MG63 (cell line): ENCODE data around the gene NUP93. TPM values are rescaled to one million over a fixed set of nuclear protein-coding genes. Genes with fewer than 3 reads are reported as not detected.
"Not testable (repeated sequence)": the region's sequence is repeated elsewhere in the genome, so short reads cannot be mapped to it uniquely, and the experiment has no call there.

Source experiments
- DNase-seq: peaks from one replicate; pipeline ENCODE4 v3.0.0-alpha.2; 2020
- H3K27me3 ChIP-seq: fragments of 250-450 bp; sonication (Bioruptor Pico); 2 replicates; pipeline ENCODE4 v1.5.1; 2020; ENCODE audit warnings: mild to moderate bottlenecking, moderate library complexity
- H3K36me3 ChIP-seq: fragments of 250-450 bp; sonication (Bioruptor Pico); 2 replicates; pipeline ENCODE4 v1.5.1; 2020; ENCODE audit warnings: mild to moderate bottlenecking, moderate library complexity
- H3K4me3 ChIP-seq: fragments of 250-450 bp; sonication (Bioruptor Pico); 2 replicates; pipeline ENCODE4 v1.5.1; 2020; ENCODE audit warnings: mild to moderate bottlenecking, moderate library complexity
- H3K9me3 ChIP-seq: fragments of 250-450 bp; sonication (Bioruptor Pico); 2 replicates; pipeline ENCODE4 v1.5.1; 2020; ENCODE audit warnings: mild to moderate bottlenecking, moderate library complexity
- total RNA-seq: library from RNA; depleted of rRNA; stranded (reverse); fragments of >200 nt; shearing (Covaris generic); gene quantifications from 2 replicates; pipeline ENCODE4 v1.2.3, GENCODE V29; 2014; ENCODE audit warnings: low replicate concordance

The NUP93 gene
- total RNA-seq, 1 experiment from 2014 or later: 160 TPM

DNA sequence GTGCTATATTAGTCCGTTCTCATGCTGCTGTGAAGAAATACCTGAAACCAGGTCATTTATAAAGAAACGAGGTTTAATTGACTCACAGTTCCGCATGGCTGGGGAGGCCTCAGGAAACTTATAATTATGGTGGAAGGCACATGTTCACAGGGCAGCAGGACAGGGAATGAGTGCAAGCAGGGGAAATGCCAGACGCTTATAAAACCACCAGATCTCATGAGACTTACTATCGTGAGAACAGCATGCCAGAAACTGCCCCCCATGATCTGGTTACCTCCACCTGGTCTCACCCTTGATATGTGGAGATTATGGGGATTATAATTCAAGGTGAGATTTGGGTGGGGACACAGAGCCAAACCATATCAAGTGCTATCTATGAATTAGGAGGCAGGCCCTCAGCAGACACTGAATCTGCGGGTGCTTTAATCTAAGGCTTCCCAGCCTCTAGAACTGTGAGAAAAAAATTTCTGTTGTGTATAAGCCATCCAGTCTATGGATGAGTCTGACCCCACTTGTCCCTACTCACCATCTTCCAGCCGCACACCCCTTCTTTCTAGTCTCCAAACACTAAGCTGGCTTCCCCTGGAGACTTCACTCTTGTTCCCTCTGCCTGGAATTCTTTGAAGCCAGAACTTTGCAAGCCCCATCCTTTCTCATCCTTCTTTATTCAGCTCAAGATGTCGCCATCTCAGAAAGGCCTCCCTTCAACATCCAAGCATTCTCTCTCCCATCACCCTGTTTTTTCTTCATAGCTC, 772 bp upstream of the NUP93 start:
- Histone ChIP-seq H3K36me3 (peaks cover 11% of the 10 kb centered on the region), H3K9me3 (no peaks in the 10 kb centered on the region), H3K4me3 (peak overlapping the region; percentile 95), H3K27me3 (no peaks in the 10 kb centered on the region; the same call in 1 of the 2 replicates)
- no peak for DNase-seq

DNA sequence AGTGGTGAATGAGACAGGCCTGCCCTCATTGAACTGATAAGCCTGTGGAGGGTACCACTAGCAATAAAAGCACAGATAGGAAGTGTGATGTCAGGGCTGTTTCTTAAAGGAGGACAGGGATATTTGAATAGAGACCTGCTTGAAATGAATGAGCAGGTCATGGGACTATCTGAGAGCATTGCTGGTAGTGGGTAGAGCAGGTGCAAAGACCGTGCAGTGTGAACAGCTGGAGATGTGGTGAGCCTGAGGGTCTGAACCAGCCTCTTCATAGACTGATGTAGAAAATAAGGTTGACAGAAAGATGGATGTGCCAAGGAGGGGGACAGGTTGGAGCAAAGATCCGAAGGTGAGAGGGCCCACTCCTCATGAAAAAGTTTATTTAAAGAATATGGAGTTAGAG, 2.4 kb downstream of the NUP93 start:
- Histone ChIP-seq H3K36me3 (peaks cover 21% of the 10 kb centered on the region), H3K9me3 (no peaks in the 10 kb centered on the region), H3K4me3 (no peak overlapping the region), H3K27me3 (no peaks in the 10 kb centered on the region)
- DNase-seq: no peak

DNA sequence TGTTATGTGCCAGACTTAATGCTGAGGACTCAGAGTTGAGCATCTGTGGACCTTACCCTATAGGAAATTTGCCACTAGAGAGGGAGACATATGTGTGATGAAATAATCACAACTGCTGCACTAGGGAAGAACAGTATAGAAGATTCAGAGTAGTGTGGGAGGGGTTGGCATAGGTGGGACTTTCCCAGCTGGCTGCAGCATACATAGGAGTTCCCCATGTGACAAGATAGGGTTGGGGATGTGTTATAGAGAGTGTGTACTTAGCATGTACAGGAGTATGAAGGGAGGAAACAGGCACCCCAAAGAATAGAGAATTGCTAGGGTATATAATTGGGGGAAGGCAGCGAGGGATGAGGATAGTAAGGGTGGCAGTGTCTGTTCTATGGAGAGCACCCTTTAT, 2.9 kb downstream of the NUP93 start:
- no peaks in the 10 kb centered on the region for H3K27me3 ChIP-seq
- peaks cover 21% of the 10 kb centered on the region for H3K36me3 ChIP-seq
- no peak overlapping the region for H3K4me3 ChIP-seq
- no peak for DNase-seq
- no peaks in the 10 kb centered on the region for H3K9me3 ChIP-seq

DNA sequence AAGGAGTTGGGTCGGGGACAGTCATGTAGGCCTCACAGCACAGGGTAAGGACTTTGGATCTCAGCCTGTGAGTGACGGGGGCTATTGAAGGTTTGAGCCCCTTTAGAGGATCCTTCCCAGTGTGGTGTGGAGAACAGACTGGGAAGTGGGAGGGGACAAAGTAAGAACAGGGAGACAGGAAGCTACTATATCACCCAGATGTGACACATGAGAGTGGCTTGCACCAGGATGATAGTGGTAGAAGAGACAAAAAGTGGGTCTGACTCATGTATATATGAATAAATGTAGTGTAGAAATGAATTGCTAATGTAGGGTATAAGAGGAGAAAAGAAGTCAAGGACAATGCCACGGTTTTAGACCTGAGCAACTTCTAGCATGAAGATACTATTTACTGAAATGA, 4.5 kb downstream of the NUP93 start:
- no peaks in the 10 kb centered on the region for H3K27me3 ChIP-seq
- DNase-seq: no peak
- H3K36me3 ChIP-seq: peaks cover 21% of the 10 kb centered on the region
- H3K9me3 ChIP-seq: no peaks in the 10 kb centered on the region
- H3K4me3 ChIP-seq: no peak overlapping the region

DNA sequence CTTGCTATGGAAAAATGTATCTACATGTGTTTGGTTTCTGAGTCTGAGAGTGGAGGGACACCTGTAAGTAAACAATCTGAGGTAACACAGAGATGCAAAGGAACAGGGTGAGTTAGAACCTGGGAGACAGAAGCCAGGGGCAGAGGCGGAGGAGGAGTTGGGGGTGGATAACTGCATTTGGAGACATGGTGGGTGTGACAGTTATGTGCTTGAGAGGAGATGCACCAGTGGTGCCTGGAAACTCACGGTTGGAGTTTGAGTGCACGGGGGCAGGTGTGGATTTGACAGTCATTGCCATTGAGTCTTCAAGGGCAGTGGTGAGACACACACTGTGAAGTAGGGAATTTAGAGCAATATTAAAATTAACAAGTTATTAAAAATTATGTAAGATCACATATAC, 6.5 kb downstream of the NUP93 start:
- DNase-seq: no peak
- no peaks in the 10 kb centered on the region for H3K9me3 ChIP-seq
- H3K4me3 ChIP-seq: no peak overlapping the region
- peaks cover 21% of the 10 kb centered on the region for H3K36me3 ChIP-seq
- no peaks in the 10 kb centered on the region for H3K27me3 ChIP-seq

DNA sequence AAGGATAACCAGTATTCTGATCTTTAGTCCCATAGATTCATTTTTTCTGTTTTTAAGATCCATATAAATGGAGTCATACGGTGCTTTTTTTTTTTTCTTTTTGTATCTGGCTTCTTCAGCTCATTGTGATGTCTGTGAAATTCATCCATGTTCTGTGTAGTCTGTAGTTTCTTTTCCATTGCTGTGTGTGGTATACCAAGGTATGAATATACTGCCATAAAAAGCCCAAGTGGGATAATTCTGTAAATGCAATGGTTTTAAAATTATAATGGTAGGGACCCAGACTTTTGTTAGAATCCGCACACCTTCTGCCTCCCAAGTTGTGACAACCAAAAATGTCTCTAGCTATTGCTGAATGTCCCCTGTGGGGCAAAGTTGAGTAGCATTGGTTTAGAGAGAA, 7.6 kb downstream of the NUP93 start:
- H3K36me3 ChIP-seq: peaks cover 16% of the 10 kb centered on the region
- H3K4me3 ChIP-seq: no peak overlapping the region
- DNase-seq: no peak
- no peaks in the 10 kb centered on the region for H3K9me3 ChIP-seq
- H3K27me3 ChIP-seq: no peaks in the 10 kb centered on the region

DNA sequence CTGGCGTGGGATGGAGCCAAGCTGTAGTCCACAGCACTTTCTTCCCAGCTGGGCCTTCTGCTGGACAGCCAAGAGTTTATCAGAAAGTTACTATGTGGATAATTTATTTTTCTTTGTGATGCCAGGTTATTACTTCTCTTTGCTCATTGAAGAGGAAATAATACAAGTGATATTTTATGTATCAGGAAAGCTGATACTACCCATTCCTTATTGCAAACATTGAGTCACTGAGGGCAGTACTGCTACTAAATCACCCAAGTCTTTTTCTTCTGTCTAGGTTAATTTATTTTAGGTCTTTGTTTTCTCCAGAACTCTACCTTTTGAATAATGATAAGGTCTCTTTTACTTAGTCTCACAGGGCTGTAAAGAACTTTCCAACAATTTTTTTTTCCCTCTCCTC, 8.3 kb downstream of the NUP93 start:
- Histone ChIP-seq H3K27me3 (no peaks in the 10 kb centered on the region), H3K9me3 (no peaks in the 10 kb centered on the region), H3K36me3 (peaks cover 18% of the 10 kb centered on the region), H3K4me3 (no peak overlapping the region)
- peak; percentile 61 for DNase-seq

DNA sequence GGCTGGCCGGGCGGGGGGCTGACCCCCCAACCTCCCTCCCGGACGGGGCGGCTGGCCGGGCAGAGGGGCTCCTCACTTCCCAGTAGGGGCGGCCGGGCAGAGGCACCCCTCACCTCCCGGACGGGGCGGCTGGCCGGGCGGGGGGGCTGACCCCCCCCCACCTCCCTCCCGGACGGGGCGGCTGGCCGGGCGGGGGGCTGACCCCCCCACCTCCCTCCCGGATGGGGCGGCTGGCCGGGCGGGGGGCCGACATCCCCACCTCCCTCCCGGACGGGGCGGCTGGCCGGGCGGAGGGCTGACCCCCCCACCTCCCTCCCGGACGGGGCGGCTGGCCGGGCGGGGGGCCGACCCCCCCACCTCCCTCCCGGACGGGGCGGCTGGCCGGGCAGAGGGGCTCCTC, 9.4 kb downstream of the NUP93 start:
- not testable (repeated sequence) for H3K9me3 ChIP-seq, DNase-seq, H3K4me3 ChIP-seq, H3K27me3 ChIP-seq
- H3K36me3 ChIP-seq: peaks cover 13% of the 10 kb centered on the region

DNA sequence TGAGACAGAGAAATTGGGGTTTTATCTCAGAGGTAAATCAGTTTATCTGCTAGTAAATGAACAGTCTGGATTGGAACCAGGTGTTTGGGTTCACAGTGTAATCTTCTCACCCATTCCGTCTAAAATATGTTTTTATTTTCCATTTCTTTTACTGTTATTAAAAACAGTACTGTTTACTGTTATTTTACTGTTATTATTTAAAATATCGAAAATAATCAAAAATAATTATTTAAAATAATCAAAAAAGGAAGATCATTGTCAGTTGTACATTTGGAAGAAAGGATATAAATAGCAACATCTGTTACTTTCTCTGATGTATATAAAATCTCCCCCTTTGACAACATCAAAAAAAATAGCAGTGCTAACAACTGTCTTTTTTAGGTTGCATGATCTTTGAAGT, 11.5 kb downstream of the NUP93 start:
- H3K4me3 ChIP-seq: no peak overlapping the region
- DNase-seq: no peak
- H3K36me3 ChIP-seq: peaks cover 7% of the 10 kb centered on the region; the same call in 1 of the 2 replicates
- H3K9me3 ChIP-seq: no peaks in the 10 kb centered on the region
- H3K27me3 ChIP-seq: no peaks in the 10 kb centered on the region

DNA sequence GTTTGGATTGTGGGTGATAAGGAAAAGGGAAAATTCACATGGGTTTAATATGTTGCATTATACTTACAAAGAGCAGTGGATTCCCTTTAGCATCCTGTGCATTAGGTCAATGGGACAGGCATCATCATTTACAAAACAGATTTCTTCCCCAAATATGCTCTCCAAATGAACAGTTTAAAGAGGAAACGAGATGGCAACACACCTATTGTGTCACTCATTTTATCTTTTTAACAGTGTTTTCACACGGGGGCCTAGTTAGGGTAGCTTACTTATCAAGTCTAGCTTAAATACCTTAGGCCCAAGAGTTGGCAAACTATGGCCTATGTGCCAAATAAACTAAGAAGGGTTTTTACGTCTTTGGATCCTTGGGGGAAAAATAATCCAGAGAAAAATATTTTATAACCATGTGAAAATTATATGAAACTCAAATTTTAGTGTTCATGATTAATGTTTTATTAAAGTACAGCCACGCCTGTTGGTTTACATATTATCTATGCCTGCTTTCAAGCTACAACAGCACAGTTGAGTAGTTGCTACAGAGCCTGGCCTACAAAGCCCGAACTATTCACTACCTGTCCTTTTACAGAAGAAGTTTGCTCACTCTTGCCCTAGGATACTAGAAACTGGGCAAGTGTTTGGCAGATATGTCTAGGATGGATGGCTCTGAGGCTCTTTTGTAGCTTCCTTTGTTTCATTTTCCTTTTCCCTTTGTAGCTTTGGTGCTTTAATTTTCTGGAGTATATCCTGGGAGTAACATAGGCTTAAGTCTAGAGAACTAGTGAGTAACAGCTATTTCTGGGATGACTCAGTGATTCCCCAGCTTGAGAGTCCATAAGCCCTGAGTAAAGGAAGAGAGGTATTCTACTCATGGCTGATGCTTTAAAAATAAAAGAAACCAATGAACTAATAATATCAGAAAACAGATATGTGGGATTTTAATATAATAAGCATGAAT, 12.4 kb downstream of the NUP93 start:
- H3K36me3 ChIP-seq: peaks cover 7% of the 10 kb centered on the region; the same call in 1 of the 2 replicates
- H3K27me3 ChIP-seq: no peaks in the 10 kb centered on the region
- no peak overlapping the region for H3K4me3 ChIP-seq
- DNase-seq: peak; percentile 54
- H3K9me3 ChIP-seq: no peaks in the 10 kb centered on the region

DNA sequence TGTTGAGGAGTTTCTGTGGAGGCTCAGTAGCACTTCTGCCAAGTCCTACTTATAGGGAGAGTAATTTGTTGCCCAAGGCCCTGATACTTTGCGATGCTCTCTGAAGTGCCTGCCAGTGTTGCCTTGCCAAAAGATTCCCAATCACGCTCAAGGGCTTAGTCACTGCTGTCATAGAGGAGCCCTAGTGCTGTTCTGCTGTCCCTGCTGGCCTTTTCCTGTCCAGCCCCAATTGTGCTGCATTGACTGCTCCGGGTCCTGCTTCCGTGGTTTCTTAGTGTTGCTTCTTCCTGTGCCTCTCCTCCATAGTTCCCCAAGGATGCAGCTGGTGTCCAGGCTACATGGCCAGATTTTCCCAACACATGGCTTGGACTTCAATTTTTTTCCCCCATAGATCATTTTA, 13.9 kb downstream of the NUP93 start:
- no peaks in the 10 kb centered on the region for H3K27me3 ChIP-seq
- no peaks in the 10 kb centered on the region for H3K9me3 ChIP-seq
- no peak overlapping the region for H3K4me3 ChIP-seq
- H3K36me3 ChIP-seq: peaks cover 14% of the 10 kb centered on the region
- DNase-seq: peak; percentile 91

DNA sequence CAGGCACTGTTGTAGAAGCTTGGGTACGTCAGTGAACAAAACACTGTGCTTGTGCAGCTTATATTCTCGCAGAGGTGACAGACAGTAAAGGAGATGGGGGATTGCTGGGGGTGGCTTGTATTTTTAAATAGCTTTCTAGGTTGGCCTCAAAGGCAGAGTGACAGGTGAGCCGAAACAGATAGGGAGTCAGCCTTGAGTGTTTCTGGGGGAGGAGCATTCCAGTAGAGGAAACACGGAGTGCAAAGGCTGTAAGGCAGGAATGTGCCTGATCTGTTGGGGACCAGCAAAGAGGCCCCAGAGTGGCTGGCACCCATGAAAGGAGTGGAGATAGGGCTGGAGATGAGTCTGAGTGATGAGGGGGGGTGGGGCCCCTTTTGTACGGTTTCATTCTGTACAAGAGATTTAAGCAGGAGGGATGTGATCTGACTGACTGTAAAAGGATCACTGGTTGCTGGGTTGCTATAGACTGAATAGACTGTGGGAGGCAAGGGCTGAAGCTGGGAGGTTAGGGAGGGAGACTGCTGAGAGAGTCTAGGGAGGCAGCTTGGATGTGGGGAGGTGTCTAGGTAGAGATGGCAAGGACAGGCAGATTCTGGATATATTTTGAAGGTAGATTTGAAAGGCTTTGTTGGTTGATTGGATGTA, 15.2 kb downstream of the NUP93 start:
- Histone ChIP-seq H3K9me3 (no peaks in the 10 kb centered on the region), H3K36me3 (peaks cover 25% of the 10 kb centered on the region), H3K4me3 (no peak overlapping the region), H3K27me3 (no peaks in the 10 kb centered on the region)
- no peak for DNase-seq

DNA sequence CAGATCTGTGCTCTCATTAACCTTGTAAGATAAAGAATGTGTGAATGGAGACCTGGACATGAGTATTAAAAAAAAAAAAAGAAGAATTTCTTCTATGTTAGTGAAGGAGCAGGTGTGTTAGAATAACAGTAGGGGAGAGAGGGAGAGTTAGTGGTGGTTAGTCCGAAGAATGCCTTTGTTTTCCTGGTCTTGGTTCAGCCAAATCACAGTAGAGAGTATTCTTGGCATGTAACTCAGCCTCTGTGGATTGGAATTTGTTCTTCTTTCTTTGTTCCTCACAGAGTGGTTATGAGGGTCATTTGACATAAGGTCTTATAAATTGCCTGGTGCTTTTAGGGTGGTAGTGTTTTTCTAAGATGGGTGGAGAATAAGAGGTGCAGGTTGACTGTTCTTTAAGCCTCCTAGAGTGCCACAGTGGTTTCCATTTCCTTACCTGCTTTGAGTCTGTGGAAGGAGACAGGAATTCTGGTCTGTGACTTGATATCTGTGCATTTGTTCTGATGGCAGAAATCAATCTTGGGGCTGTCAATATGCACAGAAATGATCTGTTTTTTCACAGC, 17.6 kb downstream of the NUP93 start:
- DNase-seq: no peak

DNA sequence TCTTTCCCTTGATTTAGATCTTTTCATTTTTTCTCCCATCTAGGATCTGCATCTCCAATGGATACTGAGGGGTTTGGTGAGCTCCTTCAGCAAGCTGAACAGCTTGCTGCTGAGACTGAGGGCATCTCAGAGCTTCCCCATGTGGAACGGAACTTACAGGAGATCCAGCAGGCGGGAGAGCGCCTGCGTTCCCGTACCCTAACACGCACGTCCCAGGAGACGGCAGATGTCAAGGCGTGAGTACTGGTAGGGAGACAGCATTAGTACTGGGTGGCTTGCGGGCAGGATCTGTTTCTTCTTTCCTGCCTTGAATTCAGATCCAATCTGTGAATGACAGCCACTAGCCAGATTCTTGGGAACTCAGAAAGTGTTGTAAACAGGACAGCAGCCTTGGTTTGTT, 18.3 kb downstream of the NUP93 start:
- Histone ChIP-seq H3K27me3 (no peaks in the 10 kb centered on the region), H3K4me3 (no peak overlapping the region), H3K36me3 (peaks cover 52% of the 10 kb centered on the region), H3K9me3 (0 out of 2 replicates have a peak, but pooled peaks cover 3% of the 10 kb centered on the region)
- DNase-seq: no peak

More for the DNA sequence above, 17.6 kb downstream of the NUP93 start:
- Histone ChIP-seq H3K4me3 (no peak overlapping the region), H3K9me3 (0 out of 2 replicates have a peak, but pooled peaks cover 3% of the 10 kb centered on the region), H3K27me3 (no peaks in the 10 kb centered on the region), H3K36me3 (peaks cover 48% of the 10 kb centered on the region)

DNA sequence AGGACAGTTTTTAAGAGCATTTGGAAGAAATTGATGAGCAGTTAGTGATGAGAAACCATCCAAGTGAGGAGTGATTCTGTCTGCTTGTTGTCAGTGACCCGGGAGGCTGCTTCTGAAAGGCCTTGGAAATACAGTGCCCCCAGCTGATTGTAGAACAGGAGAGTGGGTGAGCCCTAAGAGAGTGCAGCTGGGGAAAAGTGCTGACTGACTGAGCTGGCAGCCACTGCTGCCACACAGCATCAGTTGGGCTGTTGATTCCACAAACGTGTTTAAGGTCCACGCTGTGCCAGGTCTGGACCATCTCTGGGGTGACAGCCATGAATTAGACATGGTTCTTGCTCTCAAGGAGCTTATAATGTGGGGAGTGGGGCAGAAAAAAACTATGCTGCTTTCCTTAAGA, 18.9 kb downstream of the NUP93 start:
- H3K27me3 ChIP-seq: no peaks in the 10 kb centered on the region

DNA sequence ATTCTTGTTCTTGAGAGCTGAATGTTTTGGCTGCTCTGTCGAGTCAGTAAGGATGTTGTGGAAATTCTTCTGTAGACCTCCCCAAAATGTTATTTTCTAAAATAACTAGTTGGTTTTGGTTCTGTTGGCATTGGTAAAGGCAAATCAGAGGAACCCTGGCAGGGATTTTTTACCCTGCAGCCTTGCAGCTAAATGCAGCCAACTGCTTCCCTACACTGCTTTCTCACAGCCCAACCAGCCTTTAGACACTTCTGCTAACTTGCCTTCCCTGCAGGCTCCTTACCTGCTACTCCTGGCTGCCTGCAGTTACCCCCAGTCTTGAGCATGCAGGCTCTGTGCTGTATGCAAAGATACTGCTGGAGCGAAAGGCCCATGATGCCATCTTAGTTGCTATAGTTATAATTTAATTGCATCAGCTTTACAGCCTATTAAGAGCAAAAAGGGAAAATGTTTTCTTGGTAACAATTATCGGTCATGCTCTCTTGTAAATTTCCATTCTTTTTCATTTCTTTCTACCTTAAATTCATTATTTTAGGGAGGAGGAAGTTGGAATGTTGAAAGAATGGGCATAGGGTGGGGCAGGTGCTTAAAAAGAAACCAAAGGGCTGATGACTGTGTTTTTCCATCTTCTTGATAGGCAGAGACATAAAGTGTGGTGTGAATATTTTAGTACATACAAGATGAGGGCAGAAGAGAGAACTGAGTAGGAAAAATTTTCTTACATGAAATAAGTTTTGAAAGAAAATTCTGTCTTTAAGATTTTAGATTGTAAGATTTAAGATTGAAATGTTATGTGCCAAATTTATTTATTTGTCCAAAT, 20.0 kb downstream of the NUP93 start:
- Histone ChIP-seq H3K9me3 (peaks cover 16% of the 10 kb centered on the region), H3K4me3 (no peak overlapping the region), H3K36me3 (peaks cover 57% of the 10 kb centered on the region), H3K27me3 (no peaks in the 10 kb centered on the region)
- DNase-seq: no peak

More for the DNA sequence above, 18.9 kb downstream of the NUP93 start:
- no peak for DNase-seq
- peaks cover 49% of the 10 kb centered on the region for H3K36me3 ChIP-seq
- H3K4me3 ChIP-seq: no peak overlapping the region
- 0 out of 2 replicates have a peak, but pooled peaks cover 5% of the 10 kb centered on the region for H3K9me3 ChIP-seq
